ENCODE results near the gene RPL10.

GRCh38 chrX:154368630-154369448 lies 29.3 kb upstream of the RPL10 start:
- TF ChIP-seq POLR2A (IDR thresholded peaks at IDR 0.05; ENCODE audit: low read depth) (no peak), CTCF (IDR thresholded peaks at IDR 0.05) (no peak)
